Measurements from ENCODE around the gene OTOP2. TPM values are rescaled to one million over a fixed set of nuclear protein-coding genes. Genes with fewer than 3 reads are reported as not detected.
"Not testable (repeated sequence)": the region's sequence is repeated elsewhere in the genome, so short reads cannot be mapped to it uniquely, and the experiment has no call there.

The OTOP2 gene
- total RNA-seq, 1 donor from 2014 or later, result not detected

- no peak for DNase-seq (ENCODE audit: low read depth)
Measured at GRCh38 chr17:74981979-74982662, 58.0 kb downstream of the OTOP2 start.

DNA sequence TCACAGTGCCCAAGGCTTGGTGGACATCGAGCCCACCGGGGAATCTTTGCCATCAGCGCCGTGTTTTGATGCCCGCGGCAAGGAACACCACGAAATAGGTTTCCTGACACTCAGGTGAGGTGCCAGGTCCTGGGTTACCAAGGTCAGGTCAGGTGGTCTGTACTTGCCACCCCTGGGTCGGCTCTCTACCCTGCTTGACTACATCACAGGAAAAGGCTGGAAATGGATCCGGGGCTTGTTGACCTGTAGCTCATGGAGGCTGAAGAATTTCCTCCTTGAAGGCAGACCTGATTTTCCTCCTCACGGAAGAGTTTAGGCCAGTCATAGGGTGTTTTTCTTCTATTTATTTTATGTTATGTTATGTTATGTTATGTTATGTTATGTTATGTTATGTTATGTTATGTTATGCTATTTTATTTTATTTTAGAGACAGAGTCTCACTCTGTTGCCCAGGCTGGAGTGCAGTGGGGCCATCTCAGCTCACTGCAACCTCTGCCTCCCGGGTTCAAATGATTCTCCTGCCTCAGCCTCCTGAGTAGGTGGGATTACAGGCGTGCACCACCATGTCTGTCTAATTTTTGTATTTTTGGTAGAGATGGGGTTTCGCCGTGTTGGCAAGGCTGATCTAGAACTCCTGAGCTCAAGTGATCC lies 58.7 kb downstream of the OTOP2 start:
- peak overlapping the region; percentile 75 for H3K4me3 ChIP-seq (ENCODE audit: low read depth, low read length)
- DNase-seq (ENCODE audit: low read depth), result not testable (repeated sequence)

More at GRCh38 chr17:74981979-74982662, 58.0 kb downstream of the OTOP2 start:
- TF ChIP-seq, protein P1, sequence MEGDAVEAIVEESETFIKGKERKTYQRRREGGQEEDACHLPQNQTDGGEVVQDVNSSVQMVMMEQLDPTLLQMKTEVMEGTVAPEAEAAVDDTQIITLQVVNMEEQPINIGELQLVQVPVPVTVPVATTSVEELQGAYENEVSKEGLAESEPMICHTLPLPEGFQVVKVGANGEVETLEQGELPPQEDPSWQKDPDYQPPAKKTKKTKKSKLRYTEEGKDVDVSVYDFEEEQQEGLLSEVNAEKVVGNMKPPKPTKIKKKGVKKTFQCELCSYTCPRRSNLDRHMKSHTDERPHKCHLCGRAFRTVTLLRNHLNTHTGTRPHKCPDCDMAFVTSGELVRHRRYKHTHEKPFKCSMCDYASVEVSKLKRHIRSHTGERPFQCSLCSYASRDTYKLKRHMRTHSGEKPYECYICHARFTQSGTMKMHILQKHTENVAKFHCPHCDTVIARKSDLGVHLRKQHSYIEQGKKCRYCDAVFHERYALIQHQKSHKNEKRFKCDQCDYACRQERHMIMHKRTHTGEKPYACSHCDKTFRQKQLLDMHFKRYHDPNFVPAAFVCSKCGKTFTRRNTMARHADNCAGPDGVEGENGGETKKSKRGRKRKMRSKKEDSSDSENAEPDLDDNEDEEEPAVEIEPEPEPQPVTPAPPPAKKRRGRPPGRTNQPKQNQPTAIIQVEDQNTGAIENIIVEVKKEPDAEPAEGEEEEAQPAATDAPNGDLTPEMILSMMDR (conservative IDR thresholded peaks at IDR 0.05; ENCODE audit: low read depth, low read length), result no peak
- peak overlapping the region; percentile 75 for H3K4me3 ChIP-seq (ENCODE audit: low read depth, low read length)

Other genes with a start within 250 kb of the OTOP2 start
- not detected in 2 replicates for gene CD300LF, start 211.3 kb upstream of the OTOP2 start, total RNA-seq
- gene RAB37, start 187.0 kb upstream of the OTOP2 start, total RNA-seq, result 0.14 TPM in 1 of 2 replicates, not detected in the other
- 45.1 and 64.6 TPM in 2 replicates for gene NHERF1, start 175.6 kb upstream of the OTOP2 start, total RNA-seq
- 18.2 and 24.5 TPM in 2 replicates for gene NAT9, start 147.9 kb upstream of the OTOP2 start, total RNA-seq
- gene GRIN2C, start 64.4 kb upstream of the OTOP2 start, total RNA-seq, result not detected in 2 replicates
- 21.9 and 31.5 TPM in 2 replicates for gene FDXR, start 51.3 kb upstream of the OTOP2 start, total RNA-seq
- not detected in 2 replicates for gene FADS6, start 30.6 kb upstream of the OTOP2 start, total RNA-seq
- not detected in 2 replicates for gene USH1G, start 1.0 kb upstream of the OTOP2 start, total RNA-seq
- gene OTOP3, start 11.6 kb downstream of the OTOP2 start, total RNA-seq, result not detected in 2 replicates
- 9.0 and 19.1 TPM in 2 replicates for gene HID1, start 48.5 kb downstream of the OTOP2 start, total RNA-seq
- gene CDR2L, start 63.4 kb downstream of the OTOP2 start, total RNA-seq, result 38.9 and 64.4 TPM in 2 replicates
- gene MRPL58, start 88.4 kb downstream of the OTOP2 start, total RNA-seq, result 52.2 and 113 TPM in 2 replicates
- 232 and 360 TPM in 2 replicates for gene ATP5PD, start 122.7 kb downstream of the OTOP2 start, total RNA-seq
- 15.8 and 19.2 TPM in 2 replicates for gene KCTD2, start 123.0 kb downstream of the OTOP2 start, total RNA-seq
- 15.1 and 15.9 TPM in 2 replicates for gene SLC16A5, start 163.7 kb downstream of the OTOP2 start, total RNA-seq
- 8.5 and 12.3 TPM in 2 replicates for gene ARMC7, start 185.7 kb downstream of the OTOP2 start, total RNA-seq
- 139 and 140 TPM in 2 replicates for gene NT5C, start 207.5 kb downstream of the OTOP2 start, total RNA-seq
- gene JPT1, start 230.2 kb downstream of the OTOP2 start, total RNA-seq, result 539 and 692 TPM in 2 replicates